NCI-H146 (cell line): ENCODE measurements around the gene PPM1K.

Source experiments
- DNase-seq: peaks from one replicate; lab custom pipeline; 2025; lab: John Stamatoyannopoulos, UW

Gene PPM1K

GRCh38 chr4:88276952-88277710 is 7.2 kb downstream of the PPM1K start:
- DNase-seq = no peak

DNA sequence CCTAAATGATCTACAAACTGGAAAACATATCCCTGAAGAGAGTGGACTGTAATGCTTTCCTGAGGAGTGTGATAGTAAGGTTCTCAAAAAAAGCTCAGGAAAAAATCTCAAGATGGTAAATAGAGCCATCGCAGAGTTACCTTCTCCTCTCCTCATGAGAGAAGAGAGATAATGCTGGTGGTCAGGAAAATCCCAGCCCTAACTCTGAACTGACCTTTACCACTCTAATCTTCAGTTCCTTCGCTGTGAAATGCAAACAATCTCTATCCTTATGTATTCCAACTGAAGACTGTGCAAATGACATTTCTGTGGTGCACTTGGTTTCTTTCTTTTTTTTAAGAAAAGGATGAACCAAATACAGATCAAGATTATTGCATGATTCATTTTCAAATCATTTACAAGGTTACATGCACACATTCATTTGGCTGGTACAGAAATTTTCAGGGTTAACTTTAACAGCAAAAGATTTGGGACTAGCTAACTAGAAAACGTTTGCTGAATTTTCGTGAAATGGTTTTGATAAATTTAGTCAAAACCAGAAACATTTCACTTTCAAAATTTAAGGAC is 8.3 kb downstream of the PPM1K start:
- no peak for DNase-seq

GRCh38 chr4:88275516-88275915 is 8.8 kb downstream of the PPM1K start:
- DNase-seq = no peak

- no peak for DNase-seq
These were observed 15.4 kb downstream of the PPM1K start for GRCh38 chr4:88268913-88269312.

GRCh38 chr4:88264336-88264735 is 20.0 kb downstream of the PPM1K start:
- no peak for DNase-seq

- no peak for DNase-seq
These were observed 26.6 kb downstream of the PPM1K start for GRCh38 chr4:88257726-88258125.

- no peak for DNase-seq
These were observed 29.2 kb downstream of the PPM1K start for GRCh38 chr4:88255111-88255510.

DNA sequence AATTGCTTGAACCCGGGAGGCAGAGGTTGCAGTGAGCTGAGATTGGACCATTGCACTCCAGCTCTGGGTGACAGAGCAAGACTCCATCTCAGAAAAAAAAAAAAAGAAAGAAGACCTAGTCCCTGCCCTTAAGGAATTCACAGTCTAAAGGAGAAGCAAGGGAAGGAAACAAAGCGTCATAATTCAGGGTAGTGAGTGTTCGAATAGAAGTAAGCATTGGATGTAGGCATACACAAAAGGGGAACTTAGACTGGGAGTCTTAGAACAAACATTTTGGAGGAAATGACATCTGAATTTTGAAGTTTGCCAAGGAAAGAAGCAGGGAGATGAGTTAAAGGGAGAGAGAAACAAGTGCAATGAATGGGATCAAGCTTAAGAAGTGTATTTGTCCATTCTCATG is 32.4 kb downstream of the PPM1K start:
- no peak for DNase-seq

- no peak for DNase-seq
These were observed 37.2 kb downstream of the PPM1K start for GRCh38 chr4:88247148-88247547.

- DNase-seq = no peak
These were observed 37.8 kb downstream of the PPM1K start for GRCh38 chr4:88246600-88246999.

GRCh38 chr4:88244816-88245579 is 39.4 kb downstream of the PPM1K start:
- peak; percentile 6 for DNase-seq

GRCh38 chr4:88244056-88244455 is 40.3 kb downstream of the PPM1K start:
- DNase-seq = peak; percentile 31

GRCh38 chr4:88242144-88242543 is 42.2 kb downstream of the PPM1K start:
- no peak for DNase-seq

DNA sequence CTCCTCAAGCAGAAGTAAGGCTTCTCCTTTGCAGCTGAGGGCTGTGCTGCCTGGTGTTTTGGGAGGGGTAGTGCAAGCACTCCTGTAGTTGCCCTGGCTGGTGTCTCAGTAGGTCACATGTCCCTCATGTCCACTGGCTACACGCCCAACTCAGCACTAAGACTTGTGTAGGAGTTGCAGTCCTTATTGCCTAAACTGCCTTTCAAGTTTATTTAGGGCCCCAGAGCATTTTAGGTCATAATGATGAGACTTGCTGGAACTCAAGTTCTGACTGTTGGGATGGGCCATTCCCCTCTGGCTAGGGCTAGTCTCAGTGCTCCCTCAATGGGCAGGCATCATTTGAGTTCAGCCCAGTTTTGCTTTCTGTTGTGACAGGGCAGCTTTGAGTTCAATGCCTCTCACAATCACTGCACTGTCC is 44.1 kb downstream of the PPM1K start:
- no peak for DNase-seq

DNA sequence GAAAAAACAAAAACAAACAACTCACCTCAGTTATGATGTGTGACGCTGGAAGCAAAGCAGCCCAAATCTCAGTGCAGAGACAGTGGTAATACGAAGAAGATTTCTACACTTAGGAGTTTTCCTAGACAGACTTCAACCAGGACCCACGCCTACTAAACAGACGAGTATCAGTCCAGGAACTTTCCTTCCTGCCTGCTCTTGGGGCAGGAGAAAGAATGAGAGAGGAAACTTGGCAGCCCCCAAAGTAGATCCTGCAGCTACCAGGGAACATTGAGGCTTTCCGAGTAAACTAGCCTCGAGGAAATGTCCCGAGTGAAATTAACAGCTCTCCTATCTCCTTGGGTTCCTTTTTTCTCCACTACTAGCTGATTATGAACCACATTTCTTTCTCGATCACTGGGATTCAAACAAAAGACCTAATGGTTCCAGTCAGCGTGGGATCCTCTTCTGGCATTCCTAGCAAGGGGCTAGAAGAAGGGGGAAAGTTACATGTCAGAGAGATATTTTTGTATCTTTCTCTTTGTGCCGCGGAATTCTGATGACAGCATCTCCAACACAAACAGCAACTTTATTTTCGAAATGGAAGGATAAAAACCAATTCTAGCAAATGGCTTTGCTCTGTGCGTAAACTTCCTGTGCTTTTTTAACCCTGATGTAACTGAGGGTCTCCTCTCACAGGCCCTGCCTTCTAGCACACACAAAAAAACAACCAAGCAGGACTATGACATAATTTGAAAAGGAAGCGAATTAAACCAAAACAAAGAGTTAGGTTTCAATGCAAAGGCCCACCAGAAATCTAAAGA is 53.2 kb downstream of the PPM1K start:
- DNase-seq = no peak

DNA sequence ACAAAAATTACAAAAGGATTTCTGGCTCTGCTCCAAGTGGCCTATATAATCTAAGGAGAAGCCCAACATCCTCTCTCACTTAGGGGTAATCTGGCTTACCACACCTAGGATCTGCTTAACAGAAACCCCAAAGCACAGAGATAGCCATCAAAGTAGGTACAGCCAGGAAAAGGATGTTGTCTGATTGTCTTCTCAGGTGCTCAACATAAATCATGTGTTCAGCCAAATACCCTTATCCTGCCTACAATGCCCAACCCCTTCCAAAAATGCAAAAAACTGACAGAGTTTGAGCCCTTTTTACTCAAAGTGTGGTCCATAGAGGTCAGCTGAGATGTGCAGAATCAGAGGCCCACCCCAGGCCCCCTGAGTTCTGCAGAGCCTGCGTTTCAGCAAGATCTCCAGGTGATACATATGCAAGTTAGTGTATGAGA is 53.9 kb downstream of the PPM1K start:
- no peak for DNase-seq

GRCh38 chr4:88227734-88228133 is 56.6 kb downstream of the PPM1K start:
- no peak for DNase-seq

DNA sequence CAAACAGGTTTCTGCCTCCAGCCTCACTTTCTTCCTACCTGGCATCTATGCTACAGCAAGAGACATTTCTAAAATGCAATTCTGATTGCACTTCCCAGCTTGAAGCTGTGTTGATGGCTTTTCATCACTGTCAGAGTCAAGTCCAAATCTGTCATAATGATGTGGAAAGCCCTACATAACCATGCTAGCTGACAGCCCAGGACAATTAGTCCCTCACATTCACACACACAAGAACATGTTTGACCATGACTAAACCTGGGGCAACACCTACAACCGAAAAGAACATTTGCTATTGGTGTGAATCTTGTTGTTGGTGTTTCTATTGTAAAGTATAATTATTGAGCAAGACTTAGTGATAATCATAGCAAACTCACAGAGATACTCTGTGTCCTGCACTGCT is 58.2 kb downstream of the PPM1K start:
- DNase-seq = no peak

DNA sequence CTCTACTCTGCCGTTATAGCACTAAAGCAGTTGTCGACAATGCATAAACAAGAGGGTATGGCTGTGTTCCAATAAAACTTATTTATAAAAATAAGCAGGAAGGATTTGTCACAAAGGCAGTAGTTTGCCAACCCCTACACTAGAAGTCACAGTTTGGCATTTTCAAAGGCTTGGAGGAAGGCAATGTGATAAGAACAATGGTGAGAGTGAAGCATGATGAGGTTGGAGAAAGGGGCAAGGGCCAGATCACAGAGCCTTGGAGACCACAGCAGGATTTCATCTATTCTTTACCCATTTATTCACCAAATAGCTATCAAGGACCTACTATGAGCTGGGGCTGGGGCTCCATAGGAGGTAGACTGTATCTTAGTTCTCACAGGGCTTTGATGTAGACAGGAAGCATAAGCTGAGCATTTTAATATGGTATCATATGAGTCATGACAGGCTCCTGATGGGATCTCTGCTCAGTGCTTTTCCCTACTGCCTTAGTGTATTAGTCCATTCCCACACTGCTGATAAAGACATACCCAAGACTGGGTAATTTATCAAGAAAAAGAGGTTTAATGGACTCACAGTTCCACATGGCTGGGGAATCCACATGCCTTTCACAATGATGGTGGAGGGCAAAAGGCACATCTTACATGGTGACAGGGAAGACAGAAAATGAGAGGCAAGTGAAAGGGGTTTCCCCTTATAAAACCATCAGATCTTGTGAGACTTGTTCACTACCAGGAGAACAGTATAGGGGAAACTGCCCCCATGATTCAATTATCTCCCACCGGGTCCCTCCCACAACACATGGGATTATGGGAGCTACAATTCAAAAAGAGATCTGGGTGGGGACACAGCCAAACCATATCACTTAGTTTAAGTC is 58.9 kb downstream of the PPM1K start:
- no peak for DNase-seq

- no peak for DNase-seq
These were observed 60.8 kb downstream of the PPM1K start for GRCh38 chr4:88223516-88223915.

GRCh38 chr4:88219099-88219498 is 65.3 kb downstream of the PPM1K start:
- DNase-seq = peak; percentile 1
